HG02642 (cell line): ENCODE results near the gene DPYD.

Experiments
- ATAC-seq: cut with Tn5 transposase; IDR thresholded peaks from one replicate; pipeline ENCODE4 v1.9.1; 2021; ENCODE audit warnings: mild to moderate bottlenecking; ENCODE audit not compliant: unreplicated experiment, poor library complexity

The DPYD gene

DNA sequence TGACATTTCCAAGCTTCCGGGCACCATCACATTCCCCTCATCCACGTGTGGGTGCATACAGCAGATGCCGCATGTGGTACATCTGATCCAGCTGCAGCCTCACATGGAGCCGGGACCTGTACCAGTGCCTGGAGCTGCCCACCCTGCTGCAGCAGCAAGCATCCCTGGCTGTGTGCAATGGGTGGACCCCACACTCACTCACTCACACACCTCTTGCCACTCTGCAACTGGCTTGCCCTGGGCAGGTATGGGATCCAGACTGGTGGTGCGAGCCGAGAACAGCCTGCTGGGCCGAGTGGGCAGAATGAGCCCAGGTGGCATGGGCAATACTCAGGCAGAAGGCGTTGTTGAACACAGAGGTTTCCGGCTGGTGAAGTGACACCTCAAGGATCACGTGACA is 75.0 kb downstream of the DPYD start:
- ATAC-seq = no peak

DNA sequence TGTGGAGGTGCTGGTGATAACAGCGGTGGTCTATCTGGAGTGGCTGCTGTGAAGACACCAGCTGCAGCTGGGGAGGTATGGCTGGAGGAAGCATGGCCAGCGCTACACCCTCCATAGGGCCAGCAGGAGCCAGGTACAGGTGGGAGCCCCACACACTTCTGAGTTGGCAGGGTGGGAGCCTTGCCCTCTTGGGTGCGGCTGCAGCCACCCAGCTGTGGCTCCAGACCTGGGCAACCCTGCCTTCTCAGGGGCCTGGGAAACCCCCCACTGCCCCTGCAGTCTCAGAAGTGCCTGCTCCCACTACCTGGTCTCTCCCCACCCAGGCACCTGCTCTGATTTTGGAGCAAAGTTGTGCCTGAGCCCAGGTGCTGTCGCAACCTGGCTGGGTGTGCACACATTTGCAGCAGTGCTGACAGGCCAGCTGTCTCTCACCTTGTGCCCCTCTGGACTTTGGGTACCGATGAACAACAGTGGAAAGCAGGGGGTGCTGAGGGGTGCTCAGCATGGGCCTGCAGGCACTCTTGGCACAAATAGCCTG is 76.2 kb downstream of the DPYD start:
- ATAC-seq = no peak

DNA sequence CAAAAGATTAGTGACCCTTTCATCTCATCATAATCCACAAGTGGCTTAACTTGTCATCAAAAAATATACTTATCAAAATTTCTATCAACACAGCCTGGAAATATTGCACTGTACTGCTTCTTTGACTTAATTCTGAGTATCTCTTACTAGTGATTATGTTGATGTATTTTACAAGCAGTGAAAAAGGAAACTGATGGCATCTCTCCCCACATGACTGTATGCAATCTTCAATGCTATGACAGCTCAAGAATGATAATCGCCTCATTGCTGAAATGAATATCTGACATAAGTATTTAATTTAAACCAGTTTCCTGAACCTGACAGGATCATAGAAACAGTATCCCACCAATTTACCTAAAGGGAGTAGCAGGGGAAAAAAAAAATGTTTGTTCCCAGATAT is 79.5 kb downstream of the DPYD start:
- ATAC-seq = no peak

DNA sequence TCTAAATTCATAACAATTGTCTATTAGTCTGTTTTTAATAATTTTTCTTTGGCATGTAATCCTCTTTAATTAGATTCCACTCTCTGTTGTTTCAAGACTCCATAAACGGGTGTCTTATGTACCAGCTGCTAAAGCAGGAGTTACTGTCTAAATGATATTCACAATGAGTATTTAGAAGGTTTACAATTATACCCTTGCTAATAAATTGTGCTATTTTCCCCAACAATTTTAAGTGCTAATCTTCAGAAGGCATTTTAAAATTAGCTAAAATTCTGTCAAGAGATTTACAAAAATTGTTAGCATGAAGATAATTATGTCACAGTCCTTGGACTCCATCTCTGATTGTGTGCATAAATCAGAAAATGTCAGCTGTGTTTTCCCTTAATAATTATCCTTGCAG is 83.7 kb downstream of the DPYD start:
- ATAC-seq = no peak

DNA sequence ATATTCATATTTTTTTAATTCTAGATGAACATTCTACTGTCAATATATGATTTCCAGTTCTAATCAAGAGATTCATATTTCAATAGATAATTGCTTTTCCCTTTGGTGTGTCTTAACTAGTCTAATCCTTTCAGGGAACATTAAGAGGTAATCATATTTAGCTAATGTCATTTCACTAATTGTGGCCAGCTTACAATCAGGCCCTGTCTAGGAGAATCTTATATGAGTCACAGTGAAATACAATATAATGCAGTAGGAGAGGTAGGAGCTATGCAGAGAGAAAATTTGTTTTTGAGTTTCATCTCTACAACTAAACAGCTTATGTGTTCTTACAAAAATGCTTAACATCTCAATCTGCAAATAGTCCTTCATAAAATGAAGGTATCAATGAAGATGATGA is 85.9 kb downstream of the DPYD start:
- no peak for ATAC-seq

DNA sequence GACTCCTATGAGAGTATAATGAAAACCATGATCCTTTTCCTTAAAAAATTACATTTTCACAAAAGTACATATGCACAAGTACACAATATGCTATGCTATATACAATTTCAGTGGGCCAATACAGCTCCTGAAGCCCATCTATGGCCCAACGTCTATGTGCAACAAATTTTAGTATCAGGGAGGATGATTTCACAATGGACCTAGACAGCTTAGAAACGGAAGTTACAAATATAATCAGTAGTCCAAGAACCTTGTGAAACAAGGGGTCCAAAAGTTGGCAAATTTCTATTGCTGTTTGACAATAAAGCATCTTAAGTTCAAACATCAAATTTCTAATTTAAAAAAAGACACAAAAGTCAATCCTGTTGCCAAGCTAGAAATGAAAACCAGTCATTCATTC is 87.0 kb downstream of the DPYD start:
- ATAC-seq = no peak

DNA sequence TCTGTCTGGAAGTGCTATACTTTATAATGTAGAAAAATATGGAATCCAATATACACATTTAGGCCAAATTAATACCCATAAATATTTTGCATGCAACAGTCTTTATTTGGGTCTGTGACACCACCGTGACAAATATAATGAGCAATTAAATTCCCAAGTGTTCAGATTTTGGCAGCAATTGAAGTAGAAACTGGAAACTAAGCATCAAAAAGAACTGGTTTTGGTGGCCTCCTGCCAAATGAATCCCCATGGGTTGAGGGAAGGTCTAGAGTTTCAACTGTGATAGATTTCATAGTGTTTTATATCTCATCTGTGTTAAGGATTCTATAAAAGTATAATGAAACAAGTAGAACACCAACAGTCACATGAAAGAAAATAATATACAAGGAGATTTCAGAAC is 88.4 kb downstream of the DPYD start:
- no peak for ATAC-seq

DNA sequence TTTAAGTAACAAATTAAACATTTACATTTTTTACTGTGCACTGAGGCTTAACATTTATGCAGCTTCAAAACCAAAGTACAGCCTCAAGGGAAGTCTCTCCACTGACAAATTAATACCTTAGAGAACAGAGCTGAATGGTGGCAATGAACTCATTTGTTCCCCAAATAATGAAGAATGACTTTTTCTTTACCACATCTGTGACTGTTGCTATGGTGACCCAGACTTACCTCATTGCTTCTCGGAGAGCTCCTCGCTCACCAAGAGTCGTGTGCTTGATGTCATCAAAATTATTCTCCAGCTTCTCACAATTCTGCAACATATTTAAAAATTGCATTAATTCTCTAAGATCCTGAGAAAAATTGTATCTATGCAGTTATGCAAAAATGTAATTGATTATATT is 92.9 kb downstream of the DPYD start:
- ATAC-seq = no peak

DNA sequence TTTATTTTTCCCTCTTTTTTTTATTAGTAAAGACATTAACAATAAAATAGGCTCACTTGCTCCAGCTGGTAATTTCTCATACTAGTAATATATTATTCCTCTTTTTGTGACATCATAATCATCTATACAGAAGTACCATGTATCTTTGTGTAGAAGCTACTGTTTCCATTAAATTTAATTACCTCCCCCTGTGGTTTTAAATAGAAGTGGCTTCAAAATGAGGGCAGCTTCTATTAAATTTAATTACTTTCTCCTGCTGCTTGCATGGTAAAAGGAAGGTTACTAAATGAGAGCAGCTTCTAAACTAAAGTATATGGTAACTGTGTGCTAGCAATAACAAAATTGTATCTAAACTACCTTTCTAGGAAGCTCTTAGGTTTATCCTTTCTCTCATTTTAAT is 94.0 kb downstream of the DPYD start:
- no peak for ATAC-seq

DNA sequence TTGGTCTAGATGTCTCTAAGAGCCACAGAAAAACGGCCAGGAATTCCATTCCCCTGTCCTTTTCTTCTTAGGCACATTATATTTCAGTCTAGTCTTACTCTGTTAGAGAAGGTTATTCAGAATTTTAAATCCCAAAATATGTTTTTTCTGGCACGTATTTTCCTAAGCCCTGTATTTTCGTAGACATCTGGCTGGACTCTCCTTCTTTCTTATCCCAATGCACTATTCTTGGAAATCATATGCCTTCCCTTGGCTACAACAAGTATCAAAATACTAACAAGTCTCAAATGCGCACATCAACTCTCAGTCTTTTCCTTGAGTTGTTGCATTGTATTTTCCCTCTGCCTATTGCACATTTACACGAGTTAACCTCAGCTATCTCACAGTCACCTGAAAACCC is 96.2 kb downstream of the DPYD start:
- ATAC-seq = no peak

DNA sequence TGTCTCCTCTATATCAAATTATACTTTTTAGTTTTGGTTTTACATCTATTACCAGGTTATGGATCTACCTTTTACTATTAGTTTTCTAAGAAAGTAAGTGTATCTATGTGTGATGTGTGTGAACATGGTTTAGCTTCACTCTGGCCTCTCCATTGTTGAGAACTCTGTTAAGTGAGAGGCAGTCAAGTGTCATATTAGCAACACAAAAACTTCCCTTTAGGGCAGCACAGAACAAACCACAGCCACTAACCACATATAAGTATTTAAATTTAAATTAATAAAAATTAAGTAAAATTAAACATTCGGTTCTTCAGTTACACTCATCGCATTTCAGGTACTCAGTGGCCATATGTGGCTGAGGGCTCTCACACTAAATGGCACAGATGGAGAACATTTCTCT is 96.6 kb downstream of the DPYD start:
- ATAC-seq = no peak

DNA sequence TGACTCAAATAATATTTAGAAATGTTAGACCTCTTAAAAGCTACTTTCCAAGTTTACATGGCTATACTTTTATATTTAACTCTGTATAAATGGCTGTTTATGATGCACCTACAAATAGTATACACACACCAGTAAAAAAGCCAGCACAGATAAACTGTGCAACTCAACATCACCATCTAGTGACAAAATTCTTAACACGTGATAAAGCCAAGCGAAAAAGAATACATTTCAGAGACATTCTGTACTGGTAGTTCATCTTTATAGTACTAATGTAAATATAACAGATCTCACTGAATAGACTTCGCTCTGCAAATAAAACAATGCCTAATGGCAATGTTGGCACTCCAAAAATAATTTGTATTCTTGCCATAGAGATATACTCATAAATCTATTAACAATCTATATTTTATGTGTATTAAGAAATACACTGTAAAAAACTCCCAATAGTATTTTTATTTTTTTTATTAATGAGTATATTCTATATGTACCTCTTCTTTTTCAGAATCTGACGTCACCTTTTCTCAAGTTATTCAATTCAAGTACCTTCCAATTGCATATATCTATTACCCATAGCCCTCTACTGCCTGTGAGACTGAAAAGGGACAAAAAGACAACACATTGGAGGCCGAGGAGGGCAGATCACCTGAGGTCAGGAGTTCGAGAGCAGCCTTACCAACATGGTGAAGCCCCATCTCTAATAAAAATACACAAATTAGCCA is 100.2 kb downstream of the DPYD start:
- no peak for ATAC-seq

DNA sequence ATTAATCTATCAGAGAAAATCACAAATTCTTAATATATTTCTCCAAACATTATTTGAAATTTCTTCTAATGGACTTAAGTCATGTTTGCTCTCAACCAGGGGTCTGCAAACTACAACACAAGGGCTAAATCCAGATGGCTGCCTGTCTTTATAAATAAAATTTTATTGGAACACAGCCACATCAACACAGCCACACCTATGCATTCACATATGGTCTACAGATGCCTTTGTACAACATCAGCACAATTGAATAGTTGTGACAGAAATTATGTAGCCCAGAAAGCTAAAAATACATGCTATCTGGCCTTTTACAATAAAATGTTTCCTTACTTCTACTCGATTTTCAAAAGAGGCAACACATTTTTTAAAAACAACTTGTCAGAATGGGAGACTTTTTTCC is 103.9 kb downstream of the DPYD start:
- ATAC-seq = no peak

DNA sequence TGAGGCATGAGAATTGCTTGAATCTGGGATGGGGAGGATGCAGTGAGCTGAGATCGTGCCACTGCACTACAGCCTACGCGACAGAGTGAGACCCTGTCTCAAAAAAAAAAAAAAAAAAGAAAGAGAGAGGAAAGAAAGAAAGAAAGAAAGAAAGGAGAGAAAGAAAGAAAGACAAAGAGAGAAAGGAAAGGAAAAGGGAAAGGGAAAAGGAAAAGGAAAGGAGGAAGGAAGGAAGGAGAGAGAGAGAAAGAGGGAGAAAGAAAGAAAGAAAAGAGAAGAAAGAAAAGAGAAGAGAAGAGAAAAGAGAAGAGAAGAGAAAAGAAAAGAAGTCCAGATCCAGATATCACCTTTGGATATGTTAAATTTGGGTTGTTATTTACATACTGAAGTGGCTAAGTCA is 106.0 kb downstream of the DPYD start:
- ATAC-seq = no peak

DNA sequence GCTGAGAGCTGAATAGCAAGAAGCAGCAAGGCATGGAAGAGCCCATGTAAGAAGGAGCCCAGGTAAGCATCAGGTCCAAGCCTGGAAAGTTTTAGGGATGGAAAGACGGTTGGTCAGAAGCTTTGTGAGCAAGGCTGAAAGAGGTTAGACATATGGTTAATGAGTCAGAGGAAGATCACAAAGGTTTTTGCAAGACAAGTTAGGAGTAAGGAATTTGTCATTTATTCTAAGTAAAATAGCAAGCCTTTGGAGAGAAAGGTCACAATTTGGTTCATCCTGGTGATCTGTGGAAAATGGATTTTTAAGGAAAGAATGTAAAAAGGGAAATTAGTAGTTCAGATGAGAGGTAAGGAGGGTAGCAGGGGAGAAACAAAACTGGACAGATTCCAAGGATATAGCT is 106.7 kb downstream of the DPYD start:
- ATAC-seq = no peak

DNA sequence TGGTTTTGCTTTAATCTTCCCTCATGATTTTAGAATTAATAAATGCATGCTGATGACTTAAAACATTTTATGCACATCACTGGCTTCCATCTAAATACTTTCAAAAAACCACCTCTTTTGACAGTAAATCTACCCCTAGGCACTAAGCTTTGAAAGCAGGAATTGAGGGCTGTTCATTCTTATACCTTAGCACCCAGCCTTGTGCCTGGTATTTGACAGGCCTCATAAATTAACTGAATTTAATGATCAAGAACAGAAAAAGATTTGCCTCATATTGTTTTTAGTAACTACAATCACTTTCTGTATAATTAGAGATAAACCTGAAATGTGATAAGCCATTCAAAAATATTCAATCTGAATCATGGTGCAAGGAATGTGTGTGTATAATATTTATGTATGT is 108.8 kb downstream of the DPYD start:
- ATAC-seq = no peak

DNA sequence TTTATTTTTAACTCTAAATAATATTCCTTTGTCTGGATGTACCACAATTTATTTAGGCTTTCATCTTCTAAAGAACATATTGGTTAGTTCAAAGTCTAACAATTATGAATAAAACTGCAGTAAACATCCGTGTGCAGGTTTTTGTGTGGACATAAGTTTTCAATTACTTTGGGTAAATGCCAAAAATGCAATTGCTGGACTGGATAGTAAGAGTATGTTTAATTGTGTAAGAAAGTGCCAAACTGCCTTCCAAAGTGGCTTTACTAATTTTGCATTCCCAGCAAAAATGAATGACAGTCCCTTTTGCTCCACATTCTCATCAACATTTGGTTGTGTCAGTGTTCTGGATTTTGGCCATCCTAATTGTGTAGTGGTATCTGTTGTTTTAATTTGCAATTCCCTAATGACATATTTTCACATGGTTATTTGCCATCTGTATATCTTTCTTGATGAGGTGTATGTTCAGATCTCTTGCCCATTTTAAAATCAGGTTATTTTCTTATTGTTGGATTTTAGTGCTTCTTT is 113.8 kb downstream of the DPYD start:
- no peak for ATAC-seq

DNA sequence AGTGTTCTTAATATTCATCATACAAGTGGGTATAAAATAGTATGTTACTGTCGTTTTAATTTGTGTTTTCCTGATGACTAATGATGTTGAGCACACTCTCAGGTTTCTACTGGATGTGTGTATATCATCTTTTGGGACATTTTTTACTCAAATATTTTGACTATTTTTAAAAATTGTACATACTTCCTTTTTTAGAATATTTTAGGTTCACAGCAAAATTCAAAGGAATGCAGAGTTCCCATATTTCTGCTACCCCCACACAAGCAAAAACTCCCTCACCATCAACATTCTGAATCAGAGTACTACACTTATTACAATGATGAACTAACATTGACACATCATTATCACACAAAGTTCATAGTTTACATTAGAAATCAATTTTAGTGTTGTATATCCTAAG is 114.5 kb downstream of the DPYD start:
- ATAC-seq = no peak

DNA sequence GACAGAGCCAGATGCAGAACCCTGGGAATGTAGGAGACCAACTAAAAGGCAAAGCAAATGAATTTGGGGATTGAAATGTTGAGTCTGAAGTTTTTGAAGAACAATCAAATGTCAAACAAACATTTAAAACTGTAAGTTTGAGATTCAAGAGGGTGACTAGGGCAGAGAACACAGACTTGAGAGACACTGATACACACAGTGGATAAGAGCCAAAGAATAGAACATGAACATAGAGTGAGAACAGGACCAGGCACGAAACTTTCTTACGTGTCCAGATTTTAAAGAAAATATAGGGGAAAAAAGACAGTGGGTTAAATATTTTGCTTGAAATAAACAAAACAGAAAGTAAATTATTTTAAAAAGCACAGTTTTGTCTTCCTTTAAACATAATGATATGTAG is 115.7 kb downstream of the DPYD start:
- no peak for ATAC-seq

DNA sequence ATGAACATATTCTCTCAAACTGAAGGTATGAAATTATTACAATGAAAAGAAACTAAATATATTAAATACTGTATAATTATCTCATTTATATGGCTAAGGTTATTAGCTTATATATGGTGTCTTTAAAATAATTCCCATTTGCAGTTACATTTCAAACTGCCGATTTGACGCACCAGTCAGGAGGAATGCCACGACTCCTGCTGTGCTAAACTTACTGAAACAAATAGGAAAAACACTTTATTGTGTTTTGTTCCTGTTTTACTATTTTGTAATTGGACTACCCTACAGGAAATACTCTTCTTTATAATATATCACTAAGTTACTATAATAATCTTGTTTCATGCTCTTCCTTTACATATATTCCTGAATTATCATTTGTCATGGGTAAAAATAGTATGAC is 117.8 kb downstream of the DPYD start:
- no peak for ATAC-seq

DNA sequence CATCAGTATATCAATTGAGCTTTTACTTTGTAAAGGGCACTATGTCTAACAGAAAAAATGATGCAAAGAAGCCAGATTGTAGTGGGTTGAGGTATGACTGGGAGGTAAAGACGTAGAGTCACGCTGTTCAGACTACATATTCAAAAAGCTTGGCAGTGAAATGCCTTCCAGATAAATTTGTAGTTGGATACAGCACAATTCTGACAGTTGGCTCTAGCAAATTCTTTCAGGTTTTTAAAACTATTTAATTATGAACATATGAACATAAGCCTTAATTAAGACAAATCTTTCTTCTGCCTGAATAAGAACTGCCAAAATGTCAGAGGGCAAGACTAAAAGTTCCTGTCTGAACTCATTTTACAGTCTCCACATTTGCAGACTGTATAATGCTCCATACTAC is 118.8 kb downstream of the DPYD start:
- ATAC-seq = no peak

DNA sequence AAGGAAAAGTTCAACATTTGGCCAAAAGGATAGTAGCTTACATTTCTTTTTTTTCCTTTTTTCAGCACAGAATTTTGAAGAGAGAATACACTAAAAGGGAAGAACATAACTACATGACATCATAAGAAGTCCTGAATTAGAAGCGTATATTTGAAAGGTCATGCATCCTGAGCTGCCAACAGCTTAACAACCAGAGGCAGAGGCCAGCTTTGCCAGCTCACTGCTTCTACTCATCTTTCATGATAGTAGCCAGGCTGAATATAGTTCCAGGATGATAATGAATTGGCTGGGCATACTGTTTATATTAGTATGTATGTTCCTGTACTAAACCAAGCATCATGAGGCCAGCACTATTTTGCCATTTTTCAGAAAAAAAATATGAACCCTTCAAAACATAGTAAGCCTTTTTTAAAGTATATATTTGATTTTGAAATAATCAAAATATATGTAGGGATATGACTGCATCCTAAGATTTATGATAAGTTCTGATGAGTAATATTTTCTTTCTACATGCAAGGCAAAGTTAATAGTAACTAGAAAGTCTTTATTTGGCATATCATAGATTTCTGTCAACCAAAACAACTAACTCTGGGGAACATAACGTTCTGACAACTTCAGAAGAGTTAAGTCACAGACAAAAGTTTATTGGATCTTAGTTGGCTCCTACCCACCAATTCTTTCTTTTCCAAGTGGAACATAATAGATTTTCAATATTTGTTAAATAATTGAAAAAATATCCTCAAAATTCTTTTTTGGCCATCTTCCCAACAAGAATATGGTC is 123.2 kb downstream of the DPYD start:
- ATAC-seq = no peak
